Endodermal cell (in vitro differentiated cells): ENCODE measurements around the gene GATAD2B. TPM values are rescaled to one million over a fixed set of nuclear protein-coding genes. Genes with fewer than 3 reads are reported as not detected.

Experiments used
- DNase-seq: peaks from one replicate; pipeline ENCODE4 v3.0.0-alpha.2; 2017
- H3K27ac ChIP-seq: 2 replicates; pipeline ENCODE4 v1.5.1; 2013; ENCODE audit warnings: mild to moderate bottlenecking, low read depth, low read length, moderate library complexity
- H3K27me3 ChIP-seq: 2 replicates; pipeline ENCODE4 v1.6.1; 2013; ENCODE audit warnings: mild to moderate bottlenecking, low read length, moderate library complexity; ENCODE audit not compliant: insufficient read depth, control insufficient read depth, poor library complexity, severe bottlenecking
- H3K36me3 ChIP-seq: 2 replicates; pipeline ENCODE4 v1.7.0; 2013; ENCODE audit warnings: mild to moderate bottlenecking, low read length, moderate library complexity; ENCODE audit not compliant: control insufficient read depth, insufficient read depth
- H3K4me1 ChIP-seq: one replicate; pipeline ENCODE4 v1.7.0; 2013; ENCODE audit warnings: low read length; ENCODE audit not compliant: control insufficient read depth, insufficient read depth
- H3K4me3 ChIP-seq: 2 replicates; pipeline ENCODE4 v1.5.1; 2013; ENCODE audit warnings: mild to moderate bottlenecking, low read length, moderate library complexity
- H3K9ac ChIP-seq: 2 replicates; pipeline ENCODE4 v1.6.1; 2013; ENCODE audit warnings: mild to moderate bottlenecking, low read length, moderate library complexity; ENCODE audit not compliant: poor library complexity, severe bottlenecking; ENCODE audit errors: extremely low read depth
- H3K9me3 ChIP-seq: 2 replicates; pipeline ENCODE4 v1.6.1; 2013; ENCODE audit warnings: mild to moderate bottlenecking, low read length, moderate library complexity; ENCODE audit not compliant: control insufficient read depth
- H3K27ac Mint-ChIP-seq: 2 replicates; pipeline ENCODE4 v1.8.0; 2020; ENCODE audit warnings: mixed read lengths
- H3K27me3 Mint-ChIP-seq: 2 replicates; pipeline ENCODE4 v1.8.0; 2021; ENCODE audit warnings: mild to moderate bottlenecking, mixed read lengths; ENCODE audit not compliant: insufficient read depth
- H3K36me3 Mint-ChIP-seq: 2 replicates; pipeline ENCODE4 v1.8.0; 2020; ENCODE audit warnings: low read depth, mixed read lengths
- H3K4me1 Mint-ChIP-seq: 2 replicates; pipeline ENCODE4 v1.8.0; 2020; ENCODE audit warnings: mixed read lengths
- H3K4me3 Mint-ChIP-seq: 2 replicates; pipeline ENCODE4 v1.8.0; 2020; ENCODE audit warnings: mild to moderate bottlenecking, moderate library complexity, mixed read lengths
- H3K9me3 Mint-ChIP-seq: 2 replicates; pipeline ENCODE4 v1.8.0; 2020; ENCODE audit warnings: mild to moderate bottlenecking, mixed read lengths
- CTCF ChIP-seq: fragments of 200-600 bp; sonication (generic); conservative IDR thresholded peaks from 2 replicates; pipeline ENCODE4 v1.5.0; 2021; ENCODE audit warnings: antibody characterized with exemption, mild to moderate bottlenecking
- WGBS, 2 experiments: methylation state at CpG; one replicate each; pipeline versions ENCODE4 v1.1.5 to v1.1.7; 2013; ENCODE audit warnings: missing lambda C conversion rate in 2 of 2, mixed read lengths in 1 of 2; ENCODE audit not compliant: insufficient coverage in 1 of 2, insufficient read length in 1 of 2; 5-methylcytosine and 5-hydroxymethylcytosine counted together
- total RNA-seq, 2 donors: library from RNA; stranded (reverse); fragmentation: NEBNext Ultra II Directional in 1 of 2; extraction: Animal tissue kit (Norgen Biotek cat#: 25700) in 1 of 2; gene quantifications; 2 replicates in 1 of 2; 3 replicates in 1 of 2; pipeline ENCODE4 v1.2.1, GENCODE V29; 2021

GATAD2B gene
- total RNA-seq, 2 donors from 2014 or later = 45.2 to 51.2 TPM

- Mint-ChIP-seq H3K9me3 (no peaks in the 10 kb centered on the region), H3K27ac (peak overlapping the region; percentile 30), H3K27me3 (no peaks in the 10 kb centered on the region), H3K4me3 (peak overlapping the region; percentile 75), H3K4me1 (peaks cover 21% of the 10 kb centered on the region), H3K36me3 (peaks cover 46% of the 10 kb centered on the region)
- no peaks in the 10 kb centered on the region for H3K9me3 ChIP-seq
- peak overlapping the region; percentile 85 for H3K4me3 ChIP-seq
- H3K4me1 ChIP-seq = peaks cover 2% of the 10 kb centered on the region
- no peaks in the 10 kb centered on the region for H3K27me3 ChIP-seq
- TF ChIP-seq CTCF = no peak
- H3K9ac ChIP-seq = peak overlapping the region; percentile 22
- H3K36me3 ChIP-seq = peaks cover 40% of the 10 kb centered on the region
- no peak for DNase-seq
- H3K27ac ChIP-seq = no peak overlapping the region
- 66 to 81% methylated on average over 9 to 10 of the region's 10 CpGs for WGBS, 2 experiments
These were observed 146.4 kb downstream of the GATAD2B start for GRCh38 chr1:153776352-153776751.

DNA sequence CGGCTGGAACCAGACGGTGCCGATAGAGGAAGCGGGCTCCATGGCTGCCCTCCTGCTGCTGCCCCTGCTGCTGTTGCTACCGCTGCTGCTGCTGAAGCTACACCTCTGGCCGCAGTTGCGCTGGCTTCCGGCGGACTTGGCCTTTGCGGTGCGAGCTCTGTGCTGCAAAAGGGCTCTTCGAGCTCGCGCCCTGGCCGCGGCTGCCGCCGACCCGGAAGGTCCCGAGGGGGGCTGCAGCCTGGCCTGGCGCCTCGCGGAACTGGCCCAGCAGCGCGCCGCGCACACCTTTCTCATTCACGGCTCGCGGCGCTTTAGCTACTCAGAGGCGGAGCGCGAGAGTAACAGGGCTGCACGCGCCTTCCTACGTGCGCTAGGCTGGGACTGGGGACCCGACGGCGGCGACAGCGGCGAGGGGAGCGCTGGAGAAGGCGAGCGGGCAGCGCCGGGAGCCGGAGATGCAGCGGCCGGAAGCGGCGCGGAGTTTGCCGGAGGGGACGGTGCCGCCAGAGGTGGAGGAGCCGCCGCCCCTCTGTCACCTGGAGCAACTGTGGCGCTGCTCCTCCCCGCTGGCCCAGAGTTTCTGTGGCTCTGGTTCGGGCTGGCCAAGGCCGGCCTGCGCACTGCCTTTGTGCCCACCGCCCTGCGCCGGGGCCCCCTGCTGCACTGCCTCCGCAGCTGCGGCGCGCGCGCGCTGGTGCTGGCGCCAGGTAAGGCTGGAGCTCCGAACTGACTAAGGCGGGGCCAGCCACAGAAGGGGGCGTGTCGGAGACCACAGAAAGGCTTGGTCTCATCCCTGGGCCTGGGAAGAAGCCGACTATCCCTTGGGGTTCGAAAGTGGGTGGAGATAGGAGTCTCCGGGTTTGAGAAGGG lies 147.1 kb downstream of the GATAD2B start:
- Histone ChIP-seq H3K36me3 (peaks cover 44% of the 10 kb centered on the region), H3K27ac (peak overlapping the region; percentile 29), H3K4me3 (peak overlapping the region; percentile 85), H3K9ac (peak overlapping the region; percentile 74), H3K4me1 (peaks cover 2% of the 10 kb centered on the region), H3K9me3 (no peaks in the 10 kb centered on the region), H3K27me3 (no peaks in the 10 kb centered on the region)
- 0 to 3% methylated on average over 30 to 83 of the region's 83 CpGs for WGBS, 2 experiments
- Mint-ChIP-seq H3K27ac (peak overlapping the region; percentile 77), H3K9me3 (no peaks in the 10 kb centered on the region), H3K36me3 (peaks cover 50% of the 10 kb centered on the region), H3K4me3 (peak overlapping the region; percentile 75), H3K4me1 (peaks cover 21% of the 10 kb centered on the region), H3K27me3 (no peaks in the 10 kb centered on the region)
- DNase-seq = peak; percentile 98
- peak; percentile 30 for TF ChIP-seq CTCF

- 10 to 22% methylated on average over 17 to 35 of the region's 35 CpGs for WGBS, 2 experiments
- DNase-seq = peak; percentile 80
- peaks cover 52% of the 10 kb centered on the region for H3K36me3 ChIP-seq
- H3K4me1 ChIP-seq = peaks cover 2% of the 10 kb centered on the region
- Mint-ChIP-seq H3K4me1 (peaks cover 21% of the 10 kb centered on the region), H3K27ac (peak within 1 kb of the TSS; percentile 87), H3K4me3 (peak within 1 kb of the TSS; percentile 75), H3K9me3 (no peaks in the 10 kb centered on the region), H3K27me3 (no peaks in the 10 kb centered on the region), H3K36me3 (peaks cover 50% of the 10 kb centered on the region)
- no peaks in the 10 kb centered on the region for H3K9me3 ChIP-seq
- H3K27me3 ChIP-seq = no peaks in the 10 kb centered on the region
- H3K4me3 ChIP-seq = peak within 1 kb of the TSS; percentile 85
- no peak for TF ChIP-seq CTCF
- H3K27ac ChIP-seq = peak within 1 kb of the TSS; percentile 29
- H3K9ac ChIP-seq = peak within 1 kb of the TSS; percentile 74
These were observed 147.9 kb downstream of the GATAD2B start, which contains the start of gene SLC27A3 for GRCh38 chr1:153774780-153775457. Gene SLC27A3 (plus strand): TSS chr1:153775407. CDS start chr1:153775498, 91 bp downstream.
